SK-N-SH (cell line): ENCODE measurements around the gene NDUFB2. TPM values are rescaled to one million over a fixed set of nuclear protein-coding genes. Genes with fewer than 3 reads are reported as not detected.

Experiments used
- CTCF ChIA-PET: fragments of 300-600, 350-600 bp; formaldehyde crosslinking; extraction: SDS; loops from one replicate; lab custom pipeline; 2021; lab: Yijun Ruan, JAX
- POLR2A ChIA-PET: fragments of 350-600 bp; sonication (Branson Sonifier 250); formaldehyde crosslinking; extraction: SDS; loops from one replicate; lab custom pipeline; 2020; ENCODE audit warnings: antibody characterized with exemption, inconsistent platforms; lab: Yijun Ruan, JAX
- DNase-seq: peaks from one replicate; pipeline ENCODE4 v3.0.0; 2012
- H2AFZ ChIP-seq: fragments of 200-600 bp; sonication (generic); 2 replicates; pipeline ENCODE4 v1.8.1; 2016; ENCODE audit warnings: antibody characterized with exemption, mild to moderate bottlenecking, low read depth
- H3F3A ChIP-seq: fragments of 200-600 bp; sonication (generic); replicated peaks from 2 replicates; pipeline ENCODE3; 2016; ENCODE audit warnings: antibody characterized with exemption, mild to moderate bottlenecking; ENCODE audit not compliant: insufficient read depth
- H3K27ac ChIP-seq, 2 experiments: fragments of 200-500 bp in 1 of 2; fragments of 200-600 bp in 1 of 2; sonication (Bioruptor generic) in 1 of 2; sonication (generic), shearing (Covaris generic) in 1 of 2; 2 replicates each; pipeline versions ENCODE4 v1.5.1 to v1.6.1; 2014 to 2016; ENCODE audit warnings: low read depth in 2 of 2, inconsistent platforms in 1 of 2, low read length in 1 of 2, mild to moderate bottlenecking in 1 of 2, mixed read lengths in 1 of 2
- H3K27me3 ChIP-seq: fragments of 200-600 bp; sonication (generic), shearing (Covaris generic); 2 replicates; pipeline ENCODE4 v1.6.1; 2016; ENCODE audit warnings: mixed run types; ENCODE audit not compliant: insufficient read depth
- H3K36me3 ChIP-seq, 2 experiments: fragments of 200-500 bp in 1 of 2; fragments of 200-600 bp in 1 of 2; sonication (Bioruptor generic) in 1 of 2; sonication (generic) in 1 of 2; replicated peaks in 1 of 2; 2 replicates each; pipeline versions ENCODE3 to v1.5.1; 2014 to 2016; ENCODE audit warnings: low read length in 1 of 2, mild to moderate bottlenecking in 1 of 2; ENCODE audit not compliant: insufficient read depth in 2 of 2, control insufficient read depth in 1 of 2
- H3K4me1 ChIP-seq, 2 experiments: fragments of 200-500 bp in 1 of 2; fragments of 200-600 bp in 1 of 2; sonication (Bioruptor generic) in 1 of 2; sonication (generic), shearing (Covaris generic) in 1 of 2; 2 replicates each; pipeline versions ENCODE4 v1.5.1 to v1.6.1; 2014 to 2016; ENCODE audit warnings: low read depth in 1 of 2, low read length in 1 of 2, mixed run types in 1 of 2; ENCODE audit not compliant: insufficient read depth in 2 of 2, control insufficient read depth in 1 of 2
- H3K4me2 ChIP-seq: fragments of 200-600 bp; sonication (generic), shearing (Covaris generic); 2 replicates; pipeline ENCODE4 v1.6.1; 2017; ENCODE audit warnings: mixed run types
- H3K4me3 ChIP-seq, 2 experiments: fragments of 200-500 bp in 1 of 2; fragments of 200-600 bp in 1 of 2; sonication (Bioruptor generic) in 1 of 2; sonication (generic), shearing (Covaris generic) in 1 of 2; 2 replicates each; pipeline versions ENCODE4 v1.5.1 to v1.8.1; 2014 to 2016; ENCODE audit warnings: low read depth in 2 of 2, inconsistent platforms in 1 of 2, low read length in 1 of 2, mild to moderate bottlenecking in 1 of 2, mixed read lengths in 1 of 2, moderate library complexity in 1 of 2
- H3K79me2 ChIP-seq: fragments of 200-600 bp; sonication (generic); 2 replicates; pipeline ENCODE4 v1.8.1; 2017; ENCODE audit warnings: mild to moderate bottlenecking; ENCODE audit not compliant: insufficient read depth
- H3K9ac ChIP-seq: fragments of 200-600 bp; sonication (generic); 2 replicates; pipeline ENCODE4 v1.6.1; 2017; ENCODE audit warnings: mixed run types
- H3K9me2 ChIP-seq: fragments of 200-600 bp; sonication (generic); 2 replicates; pipeline ENCODE4 v1.6.1; 2017; ENCODE audit warnings: mixed run types
- H3K9me3 ChIP-seq: fragments of 200-600 bp; sonication (generic); 2 replicates; pipeline ENCODE4 v1.6.1; 2017; ENCODE audit warnings: mixed run types, mild to moderate bottlenecking, moderate library complexity
- H4K20me1 ChIP-seq: fragments of 200-600 bp; sonication (generic); 2 replicates; pipeline ENCODE4 v1.6.1; 2017; ENCODE audit warnings: mild to moderate bottlenecking, mixed run types; ENCODE audit not compliant: insufficient read depth
- ELF1 ChIP-seq: IDR thresholded peaks from 2 replicates; pipeline ENCODE4 v1.4.0; 2012
- EP300 ChIP-seq, 2 experiments: IDR thresholded peaks; 2 replicates each; pipeline versions ENCODE4 v1.4.0 to v1.6.1; 2012; ENCODE audit warnings: borderline replicate concordance in 1 of 2, low read depth in 1 of 2, low read length in 1 of 2
- GABPA ChIP-seq: IDR thresholded peaks from 2 replicates; pipeline ENCODE4 v1.4.0; 2012; ENCODE audit warnings: low read depth, mild to moderate bottlenecking
- JUND ChIP-seq: IDR thresholded peaks from 2 replicates; pipeline ENCODE4 v1.4.0; 2012
- MEF2A ChIP-seq: IDR thresholded peaks from 2 replicates; pipeline ENCODE4 v1.4.0; 2012; ENCODE audit warnings: low read depth, borderline replicate concordance
- MXI1 ChIP-seq: IDR thresholded peaks from 2 replicates; pipeline ENCODE4 v1.6.1; 2012; ENCODE audit warnings: mild to moderate bottlenecking, low read depth, low read length, improper control_type of control experiment
- NFIC ChIP-seq: IDR thresholded peaks from 2 replicates; pipeline ENCODE4 v1.4.0; 2012; ENCODE audit warnings: borderline replicate concordance
- RFX5 ChIP-seq: IDR thresholded peaks from 2 replicates; pipeline ENCODE4 v1.6.1; 2012; ENCODE audit warnings: mild to moderate bottlenecking, improper control_type of control experiment, low read length
- RXRA ChIP-seq: IDR thresholded peaks from 2 replicates; pipeline ENCODE4 v1.4.0; 2012; ENCODE audit warnings: low read depth, mild to moderate bottlenecking, borderline replicate concordance
- SIN3A ChIP-seq: IDR thresholded peaks from 2 replicates; pipeline ENCODE4 v1.6.1; 2012; ENCODE audit warnings: low read depth, mild to moderate bottlenecking, low read length, moderate library complexity, borderline replicate concordance
- SMC3 ChIP-seq: IDR thresholded peaks from 2 replicates; pipeline ENCODE4 v1.6.1; 2012; ENCODE audit warnings: low read depth, low read length, improper control_type of control experiment
- TAF1 ChIP-seq: IDR thresholded peaks from 2 replicates; pipeline ENCODE4 v1.6.1; 2012; ENCODE audit warnings: low read depth, mild to moderate bottlenecking, low read length, moderate library complexity, borderline replicate concordance
- TCF12 ChIP-seq: IDR thresholded peaks from 2 replicates; pipeline ENCODE4 v1.4.0; 2012
- WGBS: methylation state at CpG from one replicate; pipeline ENCODE4 v1.1.6; 2017; ENCODE audit warnings: low lambda C conversion rate; 5-methylcytosine and 5-hydroxymethylcytosine counted together
- polyA plus RNA-seq, 3 experiments: library from polyadenylated mRNA; depleted of rRNA; stranded (reverse); fragments of >200 nt; gene quantifications; 2 replicates each; pipeline ENCODE4 v1.2.3, GENCODE V29; 2012
- TF ChIP-seq, protein P1 (sequence below): fragments of 150-350 bp; IDR thresholded peaks from 2 replicates; pipeline ENCODE4 v1.6.1; 2017; ENCODE audit warnings: antibody characterized with exemption, low read length, low read depth, borderline replicate concordance
- TF ChIP-seq, protein P2 (sequence below): fragments of 150-350 bp; IDR thresholded peaks from 2 replicates; pipeline ENCODE4 v1.6.1; 2016; ENCODE audit warnings: mild to moderate bottlenecking, low read depth, low read length
- TF ChIP-seq, protein P3 (sequence below): fragments of 200-600 bp; sonication (generic); IDR thresholded peaks from 2 replicates; pipeline ENCODE4 v1.6.1; 2017; ENCODE audit warnings: antibody characterized with exemption, mild to moderate bottlenecking, moderate library complexity

The NDUFB2 gene
- polyA plus RNA-seq, 1 of the 3 experiments (the other 2 are of a cell fraction): 1,214 TPM

DNA sequence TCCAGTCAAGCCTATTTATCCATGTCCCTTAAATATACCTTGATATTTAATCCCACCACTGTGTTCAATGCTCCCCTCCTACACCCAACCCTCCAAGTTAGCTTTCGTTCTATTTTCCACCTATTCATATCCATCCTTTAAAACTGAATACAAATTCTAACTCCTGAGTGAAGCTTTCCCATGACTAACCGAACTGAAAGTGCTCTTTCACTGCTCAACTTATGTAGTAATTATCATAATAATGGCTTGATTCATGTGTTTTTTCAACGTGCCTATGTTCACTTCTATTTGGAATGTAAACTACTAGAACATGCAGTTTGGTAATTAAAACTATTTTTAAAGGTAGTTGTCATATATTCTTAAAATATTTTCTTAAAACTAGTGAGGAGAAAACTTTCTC lies 58.0 kb downstream of the NDUFB2 start:
- TF ChIP-seq SIN3A: no peak
- no peak for TF ChIP-seq RFX5
- TF ChIP-seq, protein P1, sequence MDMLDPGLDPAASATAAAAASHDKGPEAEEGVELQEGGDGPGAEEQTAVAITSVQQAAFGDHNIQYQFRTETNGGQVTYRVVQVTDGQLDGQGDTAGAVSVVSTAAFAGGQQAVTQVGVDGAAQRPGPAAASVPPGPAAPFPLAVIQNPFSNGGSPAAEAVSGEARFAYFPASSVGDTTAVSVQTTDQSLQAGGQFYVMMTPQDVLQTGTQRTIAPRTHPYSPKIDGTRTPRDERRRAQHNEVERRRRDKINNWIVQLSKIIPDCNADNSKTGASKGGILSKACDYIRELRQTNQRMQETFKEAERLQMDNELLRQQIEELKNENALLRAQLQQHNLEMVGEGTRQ: no peak
- TF ChIP-seq EP300 (IDR thresholded peaks at IDR 0.05; ENCODE audit: borderline replicate concordance in 1 of 2, low read depth in 1 of 2, low read length in 1 of 2): no peak
- no peak for TF ChIP-seq RXRA
- TF ChIP-seq JUND: no peak
- TF ChIP-seq, protein P2, sequence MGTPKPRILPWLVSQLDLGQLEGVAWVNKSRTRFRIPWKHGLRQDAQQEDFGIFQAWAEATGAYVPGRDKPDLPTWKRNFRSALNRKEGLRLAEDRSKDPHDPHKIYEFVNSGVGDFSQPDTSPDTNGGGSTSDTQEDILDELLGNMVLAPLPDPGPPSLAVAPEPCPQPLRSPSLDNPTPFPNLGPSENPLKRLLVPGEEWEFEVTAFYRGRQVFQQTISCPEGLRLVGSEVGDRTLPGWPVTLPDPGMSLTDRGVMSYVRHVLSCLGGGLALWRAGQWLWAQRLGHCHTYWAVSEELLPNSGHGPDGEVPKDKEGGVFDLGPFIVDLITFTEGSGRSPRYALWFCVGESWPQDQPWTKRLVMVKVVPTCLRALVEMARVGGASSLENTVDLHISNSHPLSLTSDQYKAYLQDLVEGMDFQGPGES: no peak
- TF ChIP-seq SMC3: no peak
- TF ChIP-seq MEF2A: no peak
- no peak for TF ChIP-seq GABPA
- no peak for TF ChIP-seq MXI1
- no peak for TF ChIP-seq NFIC
- no peak for TF ChIP-seq ELF1
- TF ChIP-seq, protein P3, sequence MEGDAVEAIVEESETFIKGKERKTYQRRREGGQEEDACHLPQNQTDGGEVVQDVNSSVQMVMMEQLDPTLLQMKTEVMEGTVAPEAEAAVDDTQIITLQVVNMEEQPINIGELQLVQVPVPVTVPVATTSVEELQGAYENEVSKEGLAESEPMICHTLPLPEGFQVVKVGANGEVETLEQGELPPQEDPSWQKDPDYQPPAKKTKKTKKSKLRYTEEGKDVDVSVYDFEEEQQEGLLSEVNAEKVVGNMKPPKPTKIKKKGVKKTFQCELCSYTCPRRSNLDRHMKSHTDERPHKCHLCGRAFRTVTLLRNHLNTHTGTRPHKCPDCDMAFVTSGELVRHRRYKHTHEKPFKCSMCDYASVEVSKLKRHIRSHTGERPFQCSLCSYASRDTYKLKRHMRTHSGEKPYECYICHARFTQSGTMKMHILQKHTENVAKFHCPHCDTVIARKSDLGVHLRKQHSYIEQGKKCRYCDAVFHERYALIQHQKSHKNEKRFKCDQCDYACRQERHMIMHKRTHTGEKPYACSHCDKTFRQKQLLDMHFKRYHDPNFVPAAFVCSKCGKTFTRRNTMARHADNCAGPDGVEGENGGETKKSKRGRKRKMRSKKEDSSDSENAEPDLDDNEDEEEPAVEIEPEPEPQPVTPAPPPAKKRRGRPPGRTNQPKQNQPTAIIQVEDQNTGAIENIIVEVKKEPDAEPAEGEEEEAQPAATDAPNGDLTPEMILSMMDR: no peak
- TF ChIP-seq TAF1: no peak
- no peak for TF ChIP-seq TCF12
- H3K27ac ChIP-seq: no peak overlapping the region
- H3K9me2 ChIP-seq: no peaks in the 10 kb centered on the region
- no peak overlapping the region for H3K4me2 ChIP-seq
- H3K9ac ChIP-seq: no peak overlapping the region
- H3K27me3 ChIP-seq: no peaks in the 10 kb centered on the region
- ChIA-PET POLR2A (no interaction called here), CTCF (interaction anchor here (0.8 to 1.4 kb wide), 3 partner anchors 8 to 27 kb away, joined by 3 read pairs; no protein-coding TSS in a partner anchor)
- H3K4me3 ChIP-seq: no peak overlapping the region
- WGBS: 86% methylated on average over 3 of the region's 3 CpGs
- H3K9me3 ChIP-seq: no peaks in the 10 kb centered on the region
- no peaks in the 10 kb centered on the region for H3K79me2 ChIP-seq
- no peak overlapping the region for H2AFZ ChIP-seq
- H3K36me3 ChIP-seq: peaks cover 33 to 58% of the 10 kb centered on the region in 2 experiments
- no peak for DNase-seq
- H4K20me1 ChIP-seq: no peaks in the 10 kb centered on the region
- H3K4me1 ChIP-seq: no peaks in the 10 kb centered on the region
- no peaks in the 10 kb centered on the region for H3F3A ChIP-seq

Other genes starting within 250 kb of the NDUFB2 start
- gene MKRN1, start 217.2 kb upstream of the NDUFB2 start, polyA plus RNA-seq (2012; rRNA removed): 53.5 and 61.4 TPM in 2 replicates
- 2.1 and 3.5 TPM in 2 replicates for gene DENND2A, start 55.9 kb upstream of the NDUFB2 start, polyA plus RNA-seq (2012; rRNA removed)
- 17.7 and 19.0 TPM in 2 replicates for gene ADCK2, start 23.8 kb upstream of the NDUFB2 start, polyA plus RNA-seq (2012; rRNA removed)
- gene BRAF, start 228.2 kb downstream of the NDUFB2 start, polyA plus RNA-seq (2012; rRNA removed): 5.2 and 6.7 TPM in 2 replicates